ENCODE measurements around the gene TRIM29. TPM values are rescaled to one million over a fixed set of nuclear protein-coding genes. Genes with fewer than 3 reads are reported as not detected.

The TRIM29 gene
- total and polyA plus RNA-seq, 12 donors: 0.17 to 0.64 (median 0.30) TPM; not detected in 9

DNA sequence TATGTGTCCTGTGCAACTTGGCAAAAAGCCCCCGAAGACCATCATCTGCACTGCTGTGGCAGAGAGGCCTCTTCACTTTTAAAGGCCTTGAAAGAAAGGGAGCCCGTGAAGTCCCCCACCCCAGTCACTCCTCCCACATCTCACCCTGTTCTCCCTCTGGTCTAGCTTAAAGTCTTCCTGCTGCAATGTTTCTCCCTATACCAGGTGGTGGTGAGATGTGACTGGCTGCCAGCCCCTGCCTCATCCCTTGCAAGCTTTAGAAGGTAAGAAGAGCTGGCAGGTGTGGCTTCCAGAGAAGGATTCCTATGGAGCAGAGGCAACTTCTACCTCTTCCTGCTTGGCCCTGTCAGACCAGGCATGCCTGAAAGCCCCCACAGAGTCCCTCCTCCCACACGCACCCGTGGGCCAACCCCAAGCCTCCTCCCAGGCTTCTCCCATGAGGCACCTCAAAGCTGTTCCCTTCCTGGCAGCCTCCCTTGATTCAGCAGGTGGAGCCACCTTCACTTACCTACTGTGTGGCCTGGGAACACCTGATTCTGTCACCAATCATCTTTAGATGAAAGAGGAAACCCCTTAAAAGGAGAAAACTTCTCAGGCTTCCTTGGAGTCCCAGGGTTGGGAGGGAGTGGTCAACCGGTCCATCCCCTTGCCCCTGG, 4.0 kb upstream of the TRIM29 start:
- no peaks in the 10 kb centered on the region for H3K9me3 ChIP-seq
- no peak for ATAC-seq
- intact Hi-C loops (cut with DNase I): no loop called here
- no peak overlapping the region for H3K27ac ChIP-seq
- 64 to 69% methylated on average over 5 of the region's 5 CpGs for WGBS, 2 donors
- H3K4me1 ChIP-seq: no peaks in the 10 kb centered on the region
- peaks cover 0 to 70% (median 47%) of the 10 kb centered on the region in 7 donors for H3K27me3 ChIP-seq
- no peak for DNase-seq
- TF ChIP-seq, protein P1, sequence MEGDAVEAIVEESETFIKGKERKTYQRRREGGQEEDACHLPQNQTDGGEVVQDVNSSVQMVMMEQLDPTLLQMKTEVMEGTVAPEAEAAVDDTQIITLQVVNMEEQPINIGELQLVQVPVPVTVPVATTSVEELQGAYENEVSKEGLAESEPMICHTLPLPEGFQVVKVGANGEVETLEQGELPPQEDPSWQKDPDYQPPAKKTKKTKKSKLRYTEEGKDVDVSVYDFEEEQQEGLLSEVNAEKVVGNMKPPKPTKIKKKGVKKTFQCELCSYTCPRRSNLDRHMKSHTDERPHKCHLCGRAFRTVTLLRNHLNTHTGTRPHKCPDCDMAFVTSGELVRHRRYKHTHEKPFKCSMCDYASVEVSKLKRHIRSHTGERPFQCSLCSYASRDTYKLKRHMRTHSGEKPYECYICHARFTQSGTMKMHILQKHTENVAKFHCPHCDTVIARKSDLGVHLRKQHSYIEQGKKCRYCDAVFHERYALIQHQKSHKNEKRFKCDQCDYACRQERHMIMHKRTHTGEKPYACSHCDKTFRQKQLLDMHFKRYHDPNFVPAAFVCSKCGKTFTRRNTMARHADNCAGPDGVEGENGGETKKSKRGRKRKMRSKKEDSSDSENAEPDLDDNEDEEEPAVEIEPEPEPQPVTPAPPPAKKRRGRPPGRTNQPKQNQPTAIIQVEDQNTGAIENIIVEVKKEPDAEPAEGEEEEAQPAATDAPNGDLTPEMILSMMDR (IDR thresholded peaks at IDR 0.05): no peak
- H3K4me3 ChIP-seq: no peak overlapping the region
- H3K36me3 ChIP-seq: no peaks in the 10 kb centered on the region

DNA sequence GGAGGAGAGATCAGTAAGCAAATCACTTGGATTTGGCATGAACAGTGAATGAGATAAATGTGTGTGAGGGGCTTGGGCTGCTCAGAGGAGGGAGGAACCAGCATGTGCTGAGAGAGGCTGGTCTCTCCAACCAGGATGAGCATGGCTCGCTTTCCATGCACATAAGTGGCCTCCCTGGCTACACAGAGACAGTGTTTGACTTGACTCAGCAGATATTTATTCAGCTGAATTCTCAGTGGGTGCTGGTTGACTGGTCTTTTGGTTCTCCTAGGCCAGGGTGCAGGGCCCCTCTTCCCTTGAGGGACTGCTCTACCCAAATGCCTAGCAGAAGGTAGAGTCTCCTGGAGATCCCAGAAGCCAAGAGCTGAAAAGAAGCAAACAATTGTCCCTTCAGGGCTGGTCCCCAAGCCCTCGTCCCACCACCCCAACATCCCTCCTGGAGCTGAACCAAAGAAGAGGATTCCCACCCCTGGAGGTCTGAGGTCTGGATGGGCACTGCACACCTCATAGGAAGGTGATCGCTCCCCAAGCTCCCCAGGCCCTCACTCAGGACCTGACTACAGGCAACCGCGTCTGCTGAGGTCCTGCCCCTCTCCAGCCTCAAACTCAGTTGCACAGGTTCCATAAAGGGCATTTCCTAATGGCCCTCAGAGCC, 3.3 kb upstream of the TRIM29 start:
- Histone ChIP-seq H3K36me3 (no peaks in the 10 kb centered on the region), H3K9me3 (no peaks in the 10 kb centered on the region), H3K27me3 (peaks cover 0 to 63% (median 42%) of the 10 kb centered on the region in 7 donors), H3K4me3 (no peak overlapping the region), H3K27ac (no peak overlapping the region), H3K4me1 (no peaks in the 10 kb centered on the region)
- DNase-seq (no peak), ATAC-seq (no peak)
- TF ChIP-seq, protein P1 (IDR thresholded peaks at IDR 0.05): no peak
- intact Hi-C loops (cut with DNase I): no loop called here
- 68 to 84% methylated on average over 4 to 5 of the region's 5 CpGs for WGBS, 2 donors

DNA sequence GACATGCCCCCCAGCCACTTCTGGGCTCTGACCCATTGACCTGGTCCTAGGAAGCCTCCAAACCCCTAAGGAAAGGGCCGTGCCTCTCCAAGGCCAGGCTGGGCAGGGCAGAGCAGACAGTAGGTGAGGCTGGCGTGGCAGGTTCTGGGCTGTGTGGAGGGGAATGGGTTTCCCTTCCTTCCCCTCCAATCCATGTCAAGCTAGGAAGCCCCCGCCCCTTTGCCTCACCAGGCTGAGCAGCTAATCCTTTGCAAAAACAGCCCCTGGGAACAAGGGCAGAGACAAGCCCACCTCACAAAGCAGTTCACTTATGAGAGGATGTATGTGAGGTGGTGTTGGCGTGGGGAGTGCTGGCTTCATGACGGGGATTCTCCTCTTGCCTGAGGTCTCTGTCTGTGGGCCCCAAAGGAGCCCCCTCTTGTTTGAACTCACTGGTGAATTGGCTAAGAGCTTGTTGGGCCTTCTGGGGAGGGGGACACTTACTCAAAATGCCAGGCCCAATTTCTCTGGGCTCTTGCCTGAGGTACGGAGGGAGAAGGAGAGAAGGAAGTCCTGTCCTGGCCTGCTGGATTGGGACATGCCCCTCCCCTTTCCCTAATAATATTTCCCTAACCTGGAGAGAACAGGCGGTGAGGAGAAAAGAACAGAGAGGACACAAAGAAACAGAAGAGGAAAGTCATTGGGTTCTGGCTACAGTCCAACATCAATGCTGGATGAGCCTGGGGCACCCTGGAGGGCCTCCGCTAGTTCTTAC, 1.6 kb upstream of the TRIM29 start:
- H3K9me3 ChIP-seq: no peaks in the 10 kb centered on the region
- no peaks in the 10 kb centered on the region for H3K4me1 ChIP-seq
- TF ChIP-seq, protein P1 (IDR thresholded peaks at IDR 0.05): no peak
- ATAC-seq (no peak), DNase-seq (no peak)
- H3K27ac ChIP-seq: no peak overlapping the region
- WGBS, 2 donors: 83 to 88% methylated on average over 8 of the region's 8 CpGs
- H3K4me3 ChIP-seq: no peak overlapping the region
- intact Hi-C loops (cut with DNase I): no loop called here
- H3K36me3 ChIP-seq: no peaks in the 10 kb centered on the region
- H3K27me3 ChIP-seq: peaks cover 0 to 46% (median 28%) of the 10 kb centered on the region in 7 donors

DNA sequence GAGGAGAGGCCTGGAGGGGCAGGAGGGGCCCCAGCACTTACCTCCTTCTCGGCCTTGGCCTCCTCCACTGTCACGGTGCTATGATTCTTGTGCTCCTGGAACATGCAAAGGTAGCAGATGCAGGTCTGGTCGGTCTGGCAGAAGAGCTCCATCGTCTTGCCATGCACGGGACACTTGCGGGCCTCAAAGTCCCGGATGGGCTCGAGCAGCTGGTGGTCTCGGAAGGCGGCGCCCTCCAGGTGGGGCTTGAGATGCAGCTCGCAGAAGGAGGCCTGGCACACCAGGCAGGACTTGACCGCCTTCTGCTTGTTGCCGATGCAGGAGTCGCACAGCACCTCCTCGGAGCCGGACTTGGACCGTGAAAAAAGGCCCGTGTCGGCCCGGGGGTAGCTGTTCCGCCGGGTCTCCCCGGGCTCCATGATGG, 714 bp downstream of the TRIM29 start:
- peaks cover 0 to 28% (median 10%) of the 10 kb centered on the region in 7 donors for H3K27me3 ChIP-seq
- DNase-seq (peak in 1 of 2 donors; percentile 2), ATAC-seq (no peak)
- no peaks in the 10 kb centered on the region for H3K4me1 ChIP-seq
- intact Hi-C loops (cut with DNase I): no loop called here
- H3K36me3 ChIP-seq: no peaks in the 10 kb centered on the region
- H3K4me3 ChIP-seq: no peak overlapping the region
- H3K9me3 ChIP-seq: no peaks in the 10 kb centered on the region
- TF ChIP-seq, protein P1 (IDR thresholded peaks at IDR 0.05): no peak
- WGBS, 2 donors: 92 to 95% methylated on average over 24 of the region's 24 CpGs
- H3K27ac ChIP-seq: no peak overlapping the region
